ENCODE results near the gene CERS6.

DNA sequence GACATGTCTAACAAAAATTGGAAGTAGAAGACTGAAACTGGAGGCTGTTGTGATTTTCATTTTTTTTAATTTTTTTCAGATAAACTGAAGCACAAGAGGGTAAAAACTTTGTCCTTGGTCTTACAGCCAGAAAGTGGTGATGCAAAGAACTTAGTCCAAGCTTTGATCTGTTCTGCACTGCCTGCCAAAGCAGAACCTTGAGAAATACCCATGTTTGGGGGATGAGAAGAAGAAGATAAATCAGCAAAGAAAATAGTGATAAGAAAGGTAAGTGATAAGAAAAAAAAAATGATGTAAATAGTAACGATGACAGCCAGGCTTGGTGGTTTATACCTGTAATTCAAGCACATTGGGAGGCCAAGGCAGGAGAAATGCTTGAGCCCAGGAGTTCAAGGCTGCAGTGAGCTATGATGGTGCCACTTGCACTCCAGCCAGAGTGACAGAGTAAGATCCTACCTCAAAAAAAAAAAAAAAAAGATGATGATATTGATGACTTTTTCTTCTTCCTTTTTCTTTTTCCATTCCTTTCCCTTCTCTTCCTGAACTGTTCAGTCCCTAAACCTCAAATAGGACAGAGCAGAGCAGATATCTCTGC, 331.8 kb downstream of the CERS6 start:
- no peak for TF ChIP-seq CTCF (IDR thresholded peaks at IDR 0.05)
- TF ChIP-seq POLR2A (IDR thresholded peaks at IDR 0.05; ENCODE audit: low read depth), result no peak
- no peak for TF ChIP-seq EP300 (IDR thresholded peaks at IDR 0.05)

Data from esophagus muscularis mucosa (tissue), 4 donors.